ENCODE data around the gene OAS3.
A peak's percentile ranks its signal among the peaks of the same experiment; 100 is the strongest.

OAS3 gene

GRCh38 chr12:112939761-112940381, 1.6 kb downstream of the OAS3 start:
- Histone ChIP-seq H3K27me3 (ENCODE audit: control insufficient read depth, low read length) (no peaks in the 10 kb centered on the region), H3K9me3 (ENCODE audit: control insufficient read depth, insufficient read depth, low read length) (no peaks in the 10 kb centered on the region), H3F3A (ENCODE audit: control insufficient read depth, insufficient read depth) (peaks cover 18% of the 10 kb centered on the region), H3K4me1 (ENCODE audit: control insufficient read depth, low read length) (peaks cover 32% of the 10 kb centered on the region), H3K4me3 (ENCODE audit: low read length) (peak overlapping the region; percentile 66), H3K79me2 (ENCODE audit: control insufficient read depth, low read length) (no peaks in the 10 kb centered on the region), H3K36me3 (ENCODE audit: control insufficient read depth, low read length) (no peaks in the 10 kb centered on the region), H4K20me1 (ENCODE audit: control insufficient read depth, insufficient read depth, low read depth, low read length) (no peaks in the 10 kb centered on the region), H3K27ac (ENCODE audit: low read depth, low read length) (peak overlapping the region; percentile 48), H3K9me2 (replicated peaks; ENCODE audit: control insufficient read depth, low read length) (no peaks in the 10 kb centered on the region), H3K4me2 (ENCODE audit: low read length) (peak overlapping the region; percentile 91)
- TF ChIP-seq EZH2phosphoT487 (IDR thresholded peaks at IDR 0.05; ENCODE audit: borderline replicate concordance, low read length) (no peak), CTCF (IDR thresholded peaks at IDR 0.05; ENCODE audit: low read depth, low read length, poor library complexity, severe bottlenecking) (no peak)

GRCh38 chr12:112941528-112942335, 3.5 kb downstream of the OAS3 start:
- TF ChIP-seq CTCF (IDR thresholded peaks at IDR 0.05; ENCODE audit: low read depth, low read length, poor library complexity, severe bottlenecking) (no peak), EZH2phosphoT487 (IDR thresholded peaks at IDR 0.05; ENCODE audit: borderline replicate concordance, low read length) (no peak)
- peaks cover 32% of the 10 kb centered on the region for H3K4me1 ChIP-seq (ENCODE audit: control insufficient read depth, low read length)

GRCh38 chr12:112942572-112942971, 4.3 kb downstream of the OAS3 start:
- H4K20me1 ChIP-seq (ENCODE audit: control insufficient read depth, insufficient read depth, low read depth, low read length), result no peaks in the 10 kb centered on the region
- H3K9me3 ChIP-seq (ENCODE audit: control insufficient read depth, insufficient read depth, low read length), result no peaks in the 10 kb centered on the region
- H3K36me3 ChIP-seq (ENCODE audit: control insufficient read depth, low read length), result no peaks in the 10 kb centered on the region
- peaks cover 5% of the 10 kb centered on the region for H3F3A ChIP-seq (ENCODE audit: control insufficient read depth, insufficient read depth)
- H3K4me3 ChIP-seq (ENCODE audit: low read length), result no peak overlapping the region
- no peaks in the 10 kb centered on the region for H3K79me2 ChIP-seq (ENCODE audit: control insufficient read depth, low read length)
- no peaks in the 10 kb centered on the region for H3K9me2 ChIP-seq (replicated peaks; ENCODE audit: control insufficient read depth, low read length)
- no peak overlapping the region for H3K27ac ChIP-seq (ENCODE audit: low read depth, low read length)
- peaks cover 32% of the 10 kb centered on the region for H3K4me1 ChIP-seq (ENCODE audit: control insufficient read depth, low read length)
- no peak overlapping the region for H3K4me2 ChIP-seq (ENCODE audit: low read length)
- TF ChIP-seq CTCF (IDR thresholded peaks at IDR 0.05; ENCODE audit: low read depth, low read length, poor library complexity, severe bottlenecking) (no peak), EZH2phosphoT487 (IDR thresholded peaks at IDR 0.05; ENCODE audit: borderline replicate concordance, low read length) (no peak)
- no peaks in the 10 kb centered on the region for H3K27me3 ChIP-seq (ENCODE audit: control insufficient read depth, low read length)

More at GRCh38 chr12:112941528-112942335, 3.5 kb downstream of the OAS3 start:
- peaks cover 13% of the 10 kb centered on the region for H3F3A ChIP-seq (ENCODE audit: control insufficient read depth, insufficient read depth)
- H3K4me3 ChIP-seq (ENCODE audit: low read length), result no peak overlapping the region
- no peaks in the 10 kb centered on the region for H3K9me2 ChIP-seq (replicated peaks; ENCODE audit: control insufficient read depth, low read length)
- H3K27me3 ChIP-seq (ENCODE audit: control insufficient read depth, low read length), result no peaks in the 10 kb centered on the region
- H3K79me2 ChIP-seq (ENCODE audit: control insufficient read depth, low read length), result no peaks in the 10 kb centered on the region
- no peak overlapping the region for H3K27ac ChIP-seq (ENCODE audit: low read depth, low read length)
- H3K9me3 ChIP-seq (ENCODE audit: control insufficient read depth, insufficient read depth, low read length), result no peaks in the 10 kb centered on the region
- no peaks in the 10 kb centered on the region for H4K20me1 ChIP-seq (ENCODE audit: control insufficient read depth, insufficient read depth, low read depth, low read length)
- H3K36me3 ChIP-seq (ENCODE audit: control insufficient read depth, low read length), result no peaks in the 10 kb centered on the region
- no peak overlapping the region for H3K4me2 ChIP-seq (ENCODE audit: low read length)

Measured in DOHH2 (cell line).